ENCODE results near the gene FABP2.
"Not testable (repeated sequence)": the region's sequence is repeated elsewhere in the genome, so short reads cannot be mapped to it uniquely, and the experiment has no call there.

The FABP2 gene

GRCh38 chr4:119321921-119322687 lies at the start of gene FABP2:
TSS of gene FABP2 (minus strand) at chr4:119322138. CDS start at chr4:119322102, 36 bp downstream.
- H3K4me1 Mint-ChIP-seq (ENCODE audit: low read depth), result no peaks in the 10 kb centered on the region
- H3K4me3 Mint-ChIP-seq, result no peak within 1 kb of the TSS
- no peaks in the 10 kb centered on the region for H3K27me3 Mint-ChIP-seq
- no peaks in the 10 kb centered on the region for H3K9me3 Mint-ChIP-seq
- no peak within 1 kb of the TSS for H3K27ac Mint-ChIP-seq
- intact Hi-C loops (cut with micrococcal nuclease), result no loop called here
- no peaks in the 10 kb centered on the region for H3K36me3 Mint-ChIP-seq (ENCODE audit: low read depth)

DNA sequence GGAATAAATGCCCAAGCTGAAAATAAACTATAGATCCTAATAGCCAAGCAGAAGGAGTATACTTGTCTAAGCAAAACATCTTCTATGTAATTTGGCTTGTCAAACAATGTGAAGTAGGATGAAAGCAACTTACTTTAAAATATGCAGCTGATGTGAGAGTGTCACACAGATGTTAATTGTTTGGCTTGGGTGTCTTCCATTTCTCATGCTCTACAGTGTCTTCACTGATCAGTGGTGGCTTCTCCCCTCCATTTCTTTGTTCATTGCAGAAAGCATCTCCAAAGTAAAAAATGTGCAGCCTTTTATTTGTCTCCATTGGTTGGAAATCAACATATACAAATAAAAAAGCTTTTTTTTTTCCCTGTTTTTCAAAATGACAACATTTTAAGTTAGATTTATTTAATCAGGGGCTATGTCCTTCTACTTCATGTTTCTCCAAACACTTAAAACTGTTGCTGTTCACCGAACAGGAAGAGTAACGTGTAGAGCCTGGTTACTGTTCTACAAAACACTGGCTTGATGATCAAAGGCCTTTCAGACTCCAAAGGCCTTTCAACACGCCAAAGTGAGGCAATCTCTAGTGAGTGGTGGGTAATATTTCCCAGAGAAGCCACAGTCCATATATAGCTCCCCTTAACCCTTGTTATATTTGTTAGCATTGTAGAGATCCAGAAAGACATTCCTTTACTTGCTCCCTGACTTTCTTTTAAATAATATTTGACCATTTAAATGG lies 49.2 kb upstream of the FABP2 start:
- H3K4me1 Mint-ChIP-seq (ENCODE audit: low read depth), result peaks cover 17% of the 10 kb centered on the region
- H3K9me3 Mint-ChIP-seq; intact Hi-C loops (cut with micrococcal nuclease); H3K27ac Mint-ChIP-seq; H3K36me3 Mint-ChIP-seq (ENCODE audit: low read depth); H3K27me3 Mint-ChIP-seq; H3K4me3 Mint-ChIP-seq: not testable (repeated sequence)

DNA sequence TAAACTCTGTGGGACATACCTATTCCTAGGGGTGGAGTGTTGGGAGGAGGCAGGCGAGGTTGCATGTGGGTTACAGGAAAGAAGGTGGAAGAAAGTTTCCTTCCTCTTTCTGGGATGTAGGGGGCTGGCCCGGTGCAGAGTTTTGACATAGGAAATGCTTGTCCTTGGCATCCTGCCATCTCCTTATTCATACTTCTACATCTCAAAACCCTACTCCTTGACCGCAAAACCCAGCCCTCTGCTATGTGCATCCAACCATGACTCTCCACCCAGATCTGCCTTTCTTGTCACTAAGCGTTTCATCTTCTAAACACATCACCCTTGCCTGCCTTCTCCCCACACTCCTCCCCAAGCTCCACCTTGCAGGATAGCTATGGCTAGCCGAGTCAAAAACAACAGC lies 48.5 kb upstream of the FABP2 start:
- intact Hi-C loops (cut with micrococcal nuclease); H3K4me3 Mint-ChIP-seq; H3K9me3 Mint-ChIP-seq; H3K36me3 Mint-ChIP-seq (ENCODE audit: low read depth); H3K27me3 Mint-ChIP-seq; H3K27ac Mint-ChIP-seq: not testable (repeated sequence)
- H3K4me1 Mint-ChIP-seq (ENCODE audit: low read depth), result peaks cover 17% of the 10 kb centered on the region

GRCh38 chr4:119366802-119367201 lies 44.9 kb upstream of the FABP2 start:
- H3K9me3 Mint-ChIP-seq; H3K27ac Mint-ChIP-seq; intact Hi-C loops (cut with micrococcal nuclease); H3K36me3 Mint-ChIP-seq (ENCODE audit: low read depth); H3K4me3 Mint-ChIP-seq; H3K27me3 Mint-ChIP-seq: not testable (repeated sequence)
- H3K4me1 Mint-ChIP-seq (ENCODE audit: low read depth), result peaks cover 17% of the 10 kb centered on the region

DNA sequence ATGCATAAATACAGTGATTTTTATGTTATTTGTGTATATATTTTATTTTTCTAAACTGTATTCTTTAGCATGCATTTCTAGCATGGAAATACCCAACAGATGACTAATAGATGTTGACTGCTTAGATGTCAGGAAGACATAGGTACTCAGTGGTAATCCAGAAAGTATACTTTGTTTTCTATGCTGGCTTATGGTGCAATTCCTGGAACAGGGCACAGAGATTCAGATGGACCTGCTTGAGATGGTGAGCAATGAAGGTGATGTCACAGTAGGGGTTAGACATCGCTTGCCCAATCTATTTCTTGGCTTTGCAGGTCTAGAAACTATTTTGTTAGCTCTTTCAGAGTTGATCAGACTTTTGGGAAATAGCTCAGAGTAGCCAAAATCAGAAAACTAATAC lies 42.3 kb upstream of the FABP2 start:
- H3K9me3 Mint-ChIP-seq; H3K36me3 Mint-ChIP-seq (ENCODE audit: low read depth); H3K27ac Mint-ChIP-seq; H3K4me1 Mint-ChIP-seq (ENCODE audit: low read depth); H3K27me3 Mint-ChIP-seq; intact Hi-C loops (cut with micrococcal nuclease); H3K4me3 Mint-ChIP-seq: not testable (repeated sequence)

GRCh38 chr4:119363372-119363771 lies 41.4 kb upstream of the FABP2 start:
- H3K9me3 Mint-ChIP-seq; H3K36me3 Mint-ChIP-seq (ENCODE audit: low read depth); H3K4me3 Mint-ChIP-seq; H3K27me3 Mint-ChIP-seq; H3K4me1 Mint-ChIP-seq (ENCODE audit: low read depth); intact Hi-C loops (cut with micrococcal nuclease); H3K27ac Mint-ChIP-seq: not testable (repeated sequence)

DNA sequence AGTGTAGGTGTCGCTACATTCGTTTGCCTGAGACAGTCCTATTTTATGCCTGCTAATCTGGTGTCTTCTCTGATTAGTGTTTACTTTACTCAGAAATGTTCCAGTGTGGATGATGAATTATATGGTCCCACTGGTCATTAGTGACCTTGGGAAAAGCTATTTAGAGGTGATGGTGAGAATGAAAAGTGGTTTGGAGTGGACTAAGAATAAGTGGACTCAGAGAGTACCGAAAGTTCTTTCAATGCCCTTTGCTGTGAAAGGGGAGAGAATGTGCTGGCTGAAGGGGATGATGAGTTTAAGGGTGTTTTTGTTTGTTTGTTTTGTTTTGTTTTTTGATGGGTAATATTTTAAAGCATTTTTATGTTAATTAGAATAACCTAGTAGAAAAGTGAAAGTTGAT lies 40.5 kb upstream of the FABP2 start:
- H3K9me3 Mint-ChIP-seq; H3K27ac Mint-ChIP-seq; H3K4me1 Mint-ChIP-seq (ENCODE audit: low read depth); H3K36me3 Mint-ChIP-seq (ENCODE audit: low read depth); H3K4me3 Mint-ChIP-seq; H3K27me3 Mint-ChIP-seq; intact Hi-C loops (cut with micrococcal nuclease): not testable (repeated sequence)

DNA sequence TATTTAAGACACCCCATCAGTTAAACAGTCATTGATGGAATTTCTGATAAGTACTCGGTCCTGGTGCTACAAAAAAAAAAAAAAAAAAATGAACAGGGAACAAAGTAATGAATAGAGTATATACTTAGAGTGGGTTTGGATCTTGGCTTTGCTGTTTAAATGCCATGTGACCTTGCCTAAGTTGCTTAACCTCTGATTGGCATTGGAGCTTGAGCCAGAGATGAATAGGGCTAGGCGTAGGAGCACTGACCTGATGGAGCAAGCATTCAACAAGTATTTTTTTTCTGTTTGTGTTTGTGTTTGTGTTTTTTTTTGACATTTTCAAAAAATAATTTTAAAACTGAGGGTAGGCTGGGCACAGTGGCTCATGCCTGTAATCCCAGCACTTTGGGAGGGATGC lies 37.9 kb upstream of the FABP2 start:
- H3K27me3 Mint-ChIP-seq; H3K36me3 Mint-ChIP-seq (ENCODE audit: low read depth); intact Hi-C loops (cut with micrococcal nuclease); H3K9me3 Mint-ChIP-seq; H3K27ac Mint-ChIP-seq; H3K4me3 Mint-ChIP-seq; H3K4me1 Mint-ChIP-seq (ENCODE audit: low read depth): not testable (repeated sequence)

- H3K36me3 Mint-ChIP-seq (ENCODE audit: low read depth); H3K27me3 Mint-ChIP-seq; H3K9me3 Mint-ChIP-seq; H3K4me1 Mint-ChIP-seq (ENCODE audit: low read depth); H3K27ac Mint-ChIP-seq; intact Hi-C loops (cut with micrococcal nuclease); H3K4me3 Mint-ChIP-seq: not testable (repeated sequence)
Observed at GRCh38 chr4:119356796-119357195, 34.9 kb upstream of the FABP2 start.

GRCh38 chr4:119356041-119356440 lies 34.1 kb upstream of the FABP2 start:
- H3K27ac Mint-ChIP-seq; H3K4me1 Mint-ChIP-seq (ENCODE audit: low read depth); H3K9me3 Mint-ChIP-seq; intact Hi-C loops (cut with micrococcal nuclease); H3K27me3 Mint-ChIP-seq; H3K4me3 Mint-ChIP-seq; H3K36me3 Mint-ChIP-seq (ENCODE audit: low read depth): not testable (repeated sequence)

GRCh38 chr4:119353364-119353763 lies 31.4 kb upstream of the FABP2 start:
- intact Hi-C loops (cut with micrococcal nuclease); H3K27me3 Mint-ChIP-seq; H3K9me3 Mint-ChIP-seq; H3K36me3 Mint-ChIP-seq (ENCODE audit: low read depth); H3K4me3 Mint-ChIP-seq; H3K4me1 Mint-ChIP-seq (ENCODE audit: low read depth); H3K27ac Mint-ChIP-seq: not testable (repeated sequence)

DNA sequence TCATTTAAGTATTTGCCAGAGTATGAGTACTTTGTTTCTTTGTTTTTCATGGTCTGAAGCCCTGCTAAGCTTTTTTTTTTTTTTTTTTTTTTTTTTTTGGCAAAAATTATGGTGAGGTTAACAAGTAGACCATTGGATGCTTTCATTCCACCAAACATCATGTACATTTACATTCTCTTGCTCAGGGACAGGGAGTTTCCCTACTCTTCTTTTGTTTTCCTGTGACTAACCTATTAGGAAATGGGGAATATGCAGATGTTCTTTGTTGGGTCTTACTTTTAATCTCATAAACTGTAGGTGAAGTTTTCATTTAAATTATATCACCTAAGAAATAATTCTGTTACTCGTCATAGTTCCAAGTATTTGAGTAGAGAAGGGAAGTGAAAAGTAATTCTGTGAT lies 26.2 kb upstream of the FABP2 start:
- H3K27me3 Mint-ChIP-seq; H3K4me3 Mint-ChIP-seq; H3K9me3 Mint-ChIP-seq; H3K4me1 Mint-ChIP-seq (ENCODE audit: low read depth); intact Hi-C loops (cut with micrococcal nuclease); H3K36me3 Mint-ChIP-seq (ENCODE audit: low read depth); H3K27ac Mint-ChIP-seq: not testable (repeated sequence)

DNA sequence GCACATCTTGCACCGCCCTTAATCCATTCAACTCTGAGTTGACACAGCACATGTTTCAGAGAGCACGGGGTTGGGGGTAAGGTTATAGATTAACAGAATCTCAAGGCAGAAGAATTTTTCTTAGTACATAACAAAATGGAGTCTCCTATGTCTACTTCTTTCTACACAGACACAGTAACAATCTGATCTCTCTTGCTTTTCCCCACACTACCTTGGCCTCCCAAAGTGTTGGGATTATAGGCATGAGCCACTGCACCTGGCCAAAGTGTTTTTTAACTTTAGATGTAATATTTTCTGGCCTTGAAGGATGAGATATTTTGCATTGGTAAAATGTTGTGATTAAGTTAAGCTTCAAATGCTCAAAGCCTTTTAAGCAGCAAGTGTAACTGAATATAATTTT lies 21.4 kb upstream of the FABP2 start:
- H3K4me3 Mint-ChIP-seq; H3K36me3 Mint-ChIP-seq (ENCODE audit: low read depth); H3K9me3 Mint-ChIP-seq; H3K27me3 Mint-ChIP-seq; H3K27ac Mint-ChIP-seq; intact Hi-C loops (cut with micrococcal nuclease); H3K4me1 Mint-ChIP-seq (ENCODE audit: low read depth): not testable (repeated sequence)

DNA sequence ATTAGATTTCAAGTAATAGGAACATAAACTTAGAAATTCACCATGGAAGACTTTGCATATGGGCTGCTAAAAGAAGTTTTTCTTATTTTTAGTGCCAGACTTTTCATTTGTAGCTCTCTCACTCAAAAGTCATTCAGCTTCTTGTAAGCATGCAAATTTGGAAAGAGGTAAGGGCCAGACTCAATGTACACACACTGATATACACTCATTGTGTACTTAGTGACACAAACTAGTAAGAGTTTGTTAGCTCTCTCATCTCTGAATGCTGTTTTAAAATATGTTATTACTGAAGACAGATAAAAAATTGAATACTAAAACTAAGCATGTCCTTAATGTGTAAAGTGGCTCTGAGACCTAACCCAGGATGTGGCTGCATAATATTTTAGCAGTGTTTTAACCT lies 18.0 kb upstream of the FABP2 start:
- H3K9me3 Mint-ChIP-seq; H3K36me3 Mint-ChIP-seq (ENCODE audit: low read depth); H3K4me3 Mint-ChIP-seq; intact Hi-C loops (cut with micrococcal nuclease); H3K27me3 Mint-ChIP-seq; H3K27ac Mint-ChIP-seq: not testable (repeated sequence)
- peaks cover 16% of the 10 kb centered on the region for H3K4me1 Mint-ChIP-seq (ENCODE audit: low read depth)

GRCh38 chr4:119337010-119337409 lies 15.1 kb upstream of the FABP2 start:
- H3K4me1 Mint-ChIP-seq (ENCODE audit: low read depth), result peaks cover 16% of the 10 kb centered on the region
- no peaks in the 10 kb centered on the region for H3K27me3 Mint-ChIP-seq

More at GRCh38 chr4:119337010-119337409, 15.1 kb upstream of the FABP2 start:
- Mint-ChIP-seq H3K27ac (no peak overlapping the region), H3K36me3 (ENCODE audit: low read depth) (no peaks in the 10 kb centered on the region), H3K4me3 (no peak overlapping the region), H3K9me3 (no peaks in the 10 kb centered on the region)
- intact Hi-C loops (cut with micrococcal nuclease), result no loop called here
